ENCODE measurements around the gene SPNS1. TPM values are rescaled to one million over a fixed set of nuclear protein-coding genes. Genes with fewer than 3 reads are reported as not detected.

SPNS1 gene
- total and polyA plus RNA-seq, 4 donors: 11.5 to 20.5 (median 15.7) TPM

GRCh38 chr16:29023279-29024277, 49.0 kb downstream of the SPNS1 start:
- no peak overlapping the region for H3K27ac ChIP-seq (ENCODE audit: low read depth in 1 of 2, low read length in 2 of 2)
- peaks cover 0 to 2% (median 0%) of the 10 kb centered on the region in 4 donors for H3K27me3 ChIP-seq (ENCODE audit: control insufficient read depth in 4 of 4, insufficient read depth in 4 of 4, low read length in 3 of 4)
- DNase-seq (ENCODE audit: low spot score): no peak
- 79% methylated on average over 15 of the region's 15 CpGs for WGBS
- no peaks in the 10 kb centered on the region for H3K9me3 ChIP-seq (ENCODE audit: control insufficient read depth in 4 of 4, low read length in 3 of 4)
- no peaks in the 10 kb centered on the region for H3K4me1 ChIP-seq (ENCODE audit: control insufficient read depth in 4 of 4, insufficient read depth in 4 of 4, low read length in 3 of 4)
- no peak overlapping the region for H3K4me3 ChIP-seq (ENCODE audit: low read depth in 1 of 3, low read length in 3 of 3)
- TF ChIP-seq REST (IDR thresholded peaks at IDR 0.05) (no peak), YY1 (IDR thresholded peaks at IDR 0.05) (no peak), JUND (IDR thresholded peaks at IDR 0.05) (no peak), ZBTB33 (IDR thresholded peaks at IDR 0.05) (no peak), CTCF (IDR thresholded peaks at IDR 0.05; ENCODE audit: low read depth, low read length, missing input control) (no peak), HNF4A (conservative IDR thresholded peaks at IDR 0.05) (no peak), TAF1 (conservative IDR thresholded peaks at IDR 0.05) (no peak), FOXA2 (IDR thresholded peaks at IDR 0.05) (no peak), MAX (IDR thresholded peaks at IDR 0.05) (no peak), EGR1 (IDR thresholded peaks at IDR 0.05; ENCODE audit: low read depth in 2 of 2) (no peak), RAD21 (IDR thresholded peaks at IDR 0.05) (no peak), ATF3 (IDR thresholded peaks at IDR 0.05) (no peak), HNF4G (IDR thresholded peaks at IDR 0.05) (no peak), NR2F2 (IDR thresholded peaks at IDR 0.05) (no peak), RXRA (IDR thresholded peaks at IDR 0.05) (no peak), FOXA1 (IDR thresholded peaks at IDR 0.05) (no peak)
- H3K9ac ChIP-seq (ENCODE audit: low read depth in 1 of 2, low read length in 2 of 2): no peak overlapping the region
- H3K36me3 ChIP-seq (ENCODE audit: control insufficient read depth in 4 of 4, insufficient read depth in 3 of 4, low read depth in 1 of 4, low read length in 3 of 4): no peaks in the 10 kb centered on the region

All from liver (tissue), 9 donors.